Activated CD8-positive, alpha-beta memory T cell treated with anti-CD3 and anti-CD28 coated beads, Interleukin-2, amount 10 ng/mL, durations not matched to agents 7 days and 5 days (primary cell): Measurements from ENCODE around the gene WDR73. TPM values are rescaled to one million over a fixed set of nuclear protein-coding genes. Genes with fewer than 3 reads are reported as not detected.
"Not testable (repeated sequence)": the region's sequence is repeated elsewhere in the genome, so short reads cannot be mapped to it uniquely, and the experiment has no call there.

Experiments
- ATAC-seq: fragments of 150-1000 bp; cut with Tn5 transposase; one replicate; pipeline ENCODE4 v1.10.0; 2021; ENCODE audit warnings: moderate library complexity
- CTCF ChIA-PET: fragments of 350-600 bp; sonication (Branson Sonifier 250); formaldehyde crosslinking; loops from one replicate; lab custom pipeline; 2021; ENCODE audit warnings: antibody characterized with exemption; lab: Charles Lee
- DNase-seq: peaks from one replicate; pipeline ENCODE4 v3.0.0-alpha.2; 2020
- H3K27ac Mint-ChIP-seq: one replicate; pipeline ENCODE4 v1.8.0; 2021; ENCODE audit warnings: mild to moderate bottlenecking, mixed read lengths
- H3K27me3 Mint-ChIP-seq: one replicate; pipeline ENCODE4 v1.8.0; 2021; ENCODE audit warnings: mixed read lengths
- H3K36me3 Mint-ChIP-seq: one replicate; pipeline ENCODE4 v1.8.0; 2021; ENCODE audit warnings: mild to moderate bottlenecking, mixed read lengths
- H3K4me1 Mint-ChIP-seq: one replicate; pipeline ENCODE4 v1.8.0; 2021; ENCODE audit warnings: mixed read lengths
- H3K4me3 Mint-ChIP-seq: one replicate; pipeline ENCODE4 v1.8.0; 2021; ENCODE audit warnings: mild to moderate bottlenecking, moderate library complexity, mixed read lengths
- H3K9me3 Mint-ChIP-seq: one replicate; pipeline ENCODE4 v1.8.0; 2022; ENCODE audit warnings: low read depth, mixed read lengths
- total RNA-seq, 2 experiments: library from RNA; stranded (reverse); gene quantifications; one replicate each; pipeline ENCODE4 v1.2.3, GENCODE V29; 2021

WDR73 gene
- 10 to 100 TPM; 18.4 to 19.9 TPM for total RNA-seq

DNA sequence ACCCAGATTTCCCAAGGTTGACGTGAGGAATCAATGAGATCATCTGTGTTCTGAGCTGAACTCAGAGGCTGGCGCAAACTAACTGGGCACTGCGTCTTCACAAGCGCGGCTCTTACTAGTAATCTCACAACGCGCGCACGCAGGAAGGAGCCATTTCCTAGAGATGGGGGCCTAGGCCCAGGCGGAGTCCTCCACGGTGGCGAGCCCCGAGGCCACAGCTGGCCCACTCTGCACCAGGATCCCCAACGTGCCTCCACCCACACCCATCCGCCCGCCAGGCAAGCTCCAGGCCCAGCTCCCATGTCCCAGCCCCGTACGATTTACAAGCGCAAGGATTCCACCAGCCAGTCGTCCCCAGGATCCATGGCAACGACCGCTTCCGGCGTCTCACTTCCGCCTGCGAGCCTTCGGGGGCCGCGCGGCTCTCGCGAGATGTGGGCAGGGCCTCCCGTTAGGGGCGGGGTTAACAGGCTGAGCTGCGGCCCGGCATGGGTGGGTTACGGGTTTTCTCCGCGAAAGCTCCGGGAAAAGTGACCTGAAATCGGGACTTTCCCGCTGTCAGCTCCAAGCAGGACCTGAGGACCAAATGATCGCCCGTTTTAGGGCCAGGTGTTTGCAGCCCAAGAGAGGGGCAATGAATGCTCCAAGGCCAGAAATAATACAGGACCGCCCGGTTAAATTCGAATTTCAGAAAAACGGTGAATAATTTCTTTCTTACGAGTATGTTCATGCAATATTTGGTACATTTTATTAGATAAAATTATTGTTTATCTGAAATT lies at the start of gene WDR73:
TSS of gene WDR73 (minus strand) at position 374 of the 779 bp plus-strand sequence. CDS start at position 365, 9 bp downstream.
- H3K27ac Mint-ChIP-seq, result peak within 1 kb of the TSS; percentile 92
- CTCF ChIA-PET, result interaction anchor here (0.6 to 6.3 kb wide), 25 partner anchors 9 to 274 kb away, joined by 3 to 38 read pairs (median 5); partner anchors contain the start of genes SEC11A and ZNF592
- H3K36me3 Mint-ChIP-seq, result peaks cover 12% of the 10 kb centered on the region
- ATAC-seq (peak; percentile 85), DNase-seq (peak; percentile 98)
- peaks cover 46% of the 10 kb centered on the region for H3K4me1 Mint-ChIP-seq
- peak within 1 kb of the TSS; percentile 93 for H3K4me3 Mint-ChIP-seq
- H3K27me3 Mint-ChIP-seq, result no peaks in the 10 kb centered on the region
- no peaks in the 10 kb centered on the region for H3K9me3 Mint-ChIP-seq

DNA sequence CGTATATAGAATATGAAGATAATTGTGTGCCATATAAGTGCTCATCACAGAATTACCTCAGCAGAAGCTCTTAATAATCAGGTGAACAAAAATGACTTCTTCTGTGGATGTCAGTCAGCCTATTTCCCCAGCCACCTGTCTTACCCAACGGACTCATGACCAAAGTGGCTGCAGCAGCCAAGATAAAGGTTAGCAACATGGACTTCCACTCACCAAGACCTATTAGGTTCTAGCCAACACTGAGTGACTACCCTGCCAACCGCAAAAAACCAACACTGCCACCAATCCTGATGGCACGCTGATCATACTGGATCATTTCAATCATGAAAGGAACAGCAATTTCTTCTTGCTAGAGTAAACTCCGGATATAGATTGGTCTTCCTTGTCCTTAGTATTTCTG lies 49.7 kb upstream of the WDR73 start:
- ATAC-seq, result no peak
- CTCF ChIA-PET, result interaction anchor here (1.0 to 1.4 kb wide), 2 partner anchors 8 to 116 kb away, joined by 3 to 4 read pairs; no protein-coding TSS in a partner anchor
- H3K4me1 Mint-ChIP-seq, result peaks cover 33% of the 10 kb centered on the region
- no peak for DNase-seq
- H3K9me3 Mint-ChIP-seq, result no peaks in the 10 kb centered on the region
- no peak overlapping the region for H3K4me3 Mint-ChIP-seq
- H3K36me3 Mint-ChIP-seq, result peaks cover 21% of the 10 kb centered on the region
- no peak overlapping the region for H3K27ac Mint-ChIP-seq
- no peaks in the 10 kb centered on the region for H3K27me3 Mint-ChIP-seq

DNA sequence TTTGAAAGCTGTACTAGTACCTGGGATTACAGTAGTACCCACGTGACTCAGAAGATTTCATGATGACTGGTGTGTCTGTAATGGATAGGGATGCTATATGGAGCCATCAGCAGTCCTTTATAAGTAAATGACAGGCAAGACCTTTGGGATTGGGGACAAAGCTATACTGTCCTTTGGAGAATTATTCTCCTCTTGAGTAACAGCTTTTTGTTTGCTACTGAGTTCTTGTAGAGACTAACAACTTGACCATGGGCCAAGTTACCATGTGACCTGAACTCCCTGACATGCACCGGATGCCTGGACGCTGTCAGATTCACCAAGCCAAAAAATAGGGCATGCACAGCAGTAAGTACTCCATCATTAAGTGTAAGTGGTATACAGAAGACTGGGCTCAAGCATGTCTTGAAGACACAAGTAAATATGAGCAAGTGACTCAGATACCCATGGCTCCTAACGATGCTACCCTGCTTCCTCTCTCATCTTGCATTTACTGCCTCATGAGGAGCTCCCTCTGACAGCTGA lies 48.9 kb upstream of the WDR73 start:
- peaks cover 18% of the 10 kb centered on the region for H3K36me3 Mint-ChIP-seq
- H3K27ac Mint-ChIP-seq, result peak overlapping the region; percentile 20
- no peaks in the 10 kb centered on the region for H3K27me3 Mint-ChIP-seq
- CTCF ChIA-PET, result interaction anchor here (1.0 to 1.4 kb wide), 3 partner anchors 8 to 115 kb away, joined by 3 to 4 read pairs (median 3); partner anchors contain the start of gene SEC11A
- no peak overlapping the region for H3K4me3 Mint-ChIP-seq
- H3K9me3 Mint-ChIP-seq, result no peaks in the 10 kb centered on the region
- DNase-seq (no peak), ATAC-seq (no peak)
- peaks cover 36% of the 10 kb centered on the region for H3K4me1 Mint-ChIP-seq

DNA sequence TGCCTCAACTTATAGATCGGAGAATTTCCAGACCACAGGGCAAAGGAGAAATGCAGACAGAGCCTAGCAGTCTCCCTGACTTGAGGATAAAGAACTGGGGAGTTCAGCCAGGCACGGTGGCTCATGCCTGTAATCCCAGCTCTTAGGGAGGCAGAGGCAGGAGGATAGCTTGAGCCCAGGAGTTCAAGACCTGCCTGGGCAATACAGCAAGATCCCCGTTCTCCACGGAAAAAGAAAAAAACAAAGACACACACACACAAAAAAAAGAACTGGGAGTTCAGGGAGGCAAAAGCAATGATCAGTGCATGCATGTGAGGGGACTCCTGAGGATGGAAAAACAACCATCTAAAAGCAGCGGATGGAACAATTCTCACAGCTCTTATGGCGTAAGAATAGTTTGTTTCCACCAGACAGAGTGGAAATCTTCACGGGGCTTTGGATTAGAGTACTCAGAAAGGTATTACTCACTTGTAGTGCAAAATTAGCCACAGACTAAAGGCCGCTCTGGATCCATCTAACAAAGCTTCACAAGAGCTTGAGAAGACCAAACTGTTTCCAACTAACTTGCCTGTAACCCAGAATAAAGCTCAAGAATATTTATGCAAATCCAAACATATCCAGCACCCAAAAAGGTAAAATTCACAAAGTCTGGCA lies 45.6 kb upstream of the WDR73 start:
- H3K4me3 Mint-ChIP-seq, result no peak overlapping the region
- peaks cover 38% of the 10 kb centered on the region for H3K4me1 Mint-ChIP-seq
- no peak for ATAC-seq
- CTCF ChIA-PET, result interaction anchor here (0.6 to 0.7 kb wide), 2 partner anchors 23 to 32 kb away, joined by 3 read pairs; no protein-coding TSS in a partner anchor
- H3K36me3 Mint-ChIP-seq, result peaks cover 13% of the 10 kb centered on the region
- H3K27me3 Mint-ChIP-seq, result no peaks in the 10 kb centered on the region
- peak overlapping the region; percentile 49 for H3K27ac Mint-ChIP-seq
- DNase-seq, result no peak
- H3K9me3 Mint-ChIP-seq, result no peaks in the 10 kb centered on the region

DNA sequence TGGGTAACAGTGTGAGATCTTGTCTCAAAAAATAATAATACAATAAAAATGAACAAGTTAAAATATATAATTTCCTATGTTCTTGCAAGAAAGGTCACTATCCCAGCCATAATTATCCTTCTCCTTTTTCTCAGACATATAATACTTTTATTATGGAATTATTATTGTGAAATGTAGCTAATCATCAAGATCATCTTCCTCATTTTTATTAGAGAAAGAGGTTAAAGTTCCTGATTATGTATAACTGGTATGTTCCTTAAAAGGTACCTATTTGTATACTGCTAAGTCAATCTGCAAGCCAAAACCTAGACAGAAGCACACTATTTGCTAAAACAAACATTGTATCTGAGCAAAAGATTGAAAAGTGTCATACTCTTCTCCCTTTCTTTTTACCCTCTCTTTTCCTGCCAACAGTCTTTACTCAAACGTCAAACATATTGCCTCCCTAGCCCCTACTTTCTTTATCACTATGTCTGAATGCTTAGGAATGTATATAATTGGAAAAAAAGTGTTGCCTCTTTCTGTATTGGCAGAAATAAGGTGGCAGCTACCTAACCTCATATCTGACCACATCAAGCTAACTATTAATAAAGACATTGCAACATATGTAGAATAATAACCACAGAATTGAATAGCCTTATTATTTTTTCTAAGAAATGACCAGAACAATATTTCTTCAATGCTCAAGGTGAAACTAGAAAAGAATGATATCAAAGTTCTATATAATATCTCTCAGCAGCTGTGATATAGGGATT lies 43.3 kb upstream of the WDR73 start:
- Mint-ChIP-seq H3K27ac (no peak overlapping the region), H3K27me3 (no peaks in the 10 kb centered on the region), H3K9me3 (no peaks in the 10 kb centered on the region), H3K4me1 (peaks cover 30% of the 10 kb centered on the region), H3K4me3 (no peak overlapping the region), H3K36me3 (peaks cover 13% of the 10 kb centered on the region)
- CTCF ChIA-PET, result interaction anchor here (0.9 to 1.6 kb wide), 3 partner anchors 12 to 20 kb away, joined by 3 to 4 read pairs (median 3); no protein-coding TSS in a partner anchor
- no peak for DNase-seq
- no peak for ATAC-seq

DNA sequence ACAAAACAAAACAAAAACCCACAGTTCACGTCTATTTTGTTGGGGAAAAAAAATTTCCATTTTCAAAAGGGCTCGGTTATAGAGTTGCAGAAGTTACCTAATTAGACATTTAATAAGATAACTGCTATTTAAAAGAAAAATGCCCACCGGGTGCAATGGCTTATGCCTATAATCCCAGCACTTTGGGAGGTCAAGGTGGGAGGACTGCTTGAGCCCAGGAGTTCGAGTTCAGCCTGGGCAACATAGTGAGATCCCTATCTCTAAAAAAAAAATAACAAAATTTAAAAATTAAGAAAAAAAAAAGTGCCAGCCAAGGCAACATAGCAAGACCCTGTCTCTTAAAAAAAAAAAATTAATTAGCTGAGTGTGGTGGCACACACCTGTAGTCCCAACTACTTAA lies 42.7 kb upstream of the WDR73 start:
- Mint-ChIP-seq H3K4me1 (peaks cover 31% of the 10 kb centered on the region), H3K27me3 (no peaks in the 10 kb centered on the region), H3K4me3 (no peak overlapping the region), H3K9me3 (no peaks in the 10 kb centered on the region), H3K36me3 (peaks cover 18% of the 10 kb centered on the region), H3K27ac (no peak overlapping the region)
- CTCF ChIA-PET, result interaction anchor here (0.9 to 1.6 kb wide), 2 partner anchors 11 to 20 kb away, joined by 3 read pairs; no protein-coding TSS in a partner anchor
- DNase-seq (no peak), ATAC-seq (no peak)

DNA sequence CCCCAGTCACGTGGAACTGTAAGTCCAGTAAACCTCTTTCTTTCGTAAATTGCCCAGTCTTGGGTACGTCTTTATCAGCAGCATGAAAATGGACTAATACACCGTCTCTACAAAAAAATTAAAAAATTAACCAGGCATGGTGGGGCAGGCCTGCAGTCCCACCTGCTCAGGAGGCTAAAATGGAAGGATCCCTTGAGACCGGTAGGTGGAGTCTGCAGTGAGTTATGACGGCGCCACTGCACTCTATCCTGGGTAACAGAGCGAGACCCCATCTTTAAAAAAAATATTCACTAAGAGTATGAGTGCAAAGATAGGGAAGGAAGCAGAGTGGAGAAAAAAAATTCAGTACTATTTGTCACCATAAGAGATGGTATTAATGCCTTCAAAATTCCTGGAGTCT lies 36.3 kb upstream of the WDR73 start:
- Mint-ChIP-seq H3K4me3 (no peak overlapping the region), H3K36me3 (peaks cover 47% of the 10 kb centered on the region), H3K27ac (no peak overlapping the region), H3K4me1 (peaks cover 4% of the 10 kb centered on the region), H3K9me3 (no peaks in the 10 kb centered on the region), H3K27me3 (no peaks in the 10 kb centered on the region)
- no peak for DNase-seq
- no peak for ATAC-seq
- CTCF ChIA-PET, result no interaction called here

DNA sequence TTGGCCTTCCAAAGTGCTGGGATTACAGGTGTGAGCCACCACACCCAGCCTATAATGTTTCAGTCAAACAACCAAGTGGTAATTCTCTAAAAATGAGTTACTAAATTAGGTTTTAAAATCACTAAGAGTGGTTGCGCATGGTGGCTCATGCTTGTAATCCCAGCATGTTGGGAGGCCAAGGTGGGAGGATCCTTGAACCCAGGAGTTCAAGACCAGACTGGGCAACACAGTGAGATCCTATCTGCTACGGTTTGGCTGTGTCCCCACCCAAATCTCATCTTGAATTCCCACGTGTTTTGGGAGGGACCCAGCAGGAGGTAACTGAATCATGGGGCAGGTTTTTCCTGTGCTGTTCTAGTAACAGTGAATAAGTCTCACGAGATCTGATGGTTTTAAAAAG lies 35.8 kb upstream of the WDR73 start:
- Mint-ChIP-seq H3K36me3 (peaks cover 49% of the 10 kb centered on the region), H3K27me3 (no peaks in the 10 kb centered on the region), H3K4me3 (no peak overlapping the region), H3K27ac (no peak overlapping the region), H3K9me3 (no peaks in the 10 kb centered on the region), H3K4me1 (peaks cover 4% of the 10 kb centered on the region)
- ATAC-seq (no peak), DNase-seq (no peak)
- CTCF ChIA-PET, result interaction anchor here (0.7 kb wide), 1 partner anchor 604 kb away, joined by 4 read pairs; no protein-coding TSS in a partner anchor

DNA sequence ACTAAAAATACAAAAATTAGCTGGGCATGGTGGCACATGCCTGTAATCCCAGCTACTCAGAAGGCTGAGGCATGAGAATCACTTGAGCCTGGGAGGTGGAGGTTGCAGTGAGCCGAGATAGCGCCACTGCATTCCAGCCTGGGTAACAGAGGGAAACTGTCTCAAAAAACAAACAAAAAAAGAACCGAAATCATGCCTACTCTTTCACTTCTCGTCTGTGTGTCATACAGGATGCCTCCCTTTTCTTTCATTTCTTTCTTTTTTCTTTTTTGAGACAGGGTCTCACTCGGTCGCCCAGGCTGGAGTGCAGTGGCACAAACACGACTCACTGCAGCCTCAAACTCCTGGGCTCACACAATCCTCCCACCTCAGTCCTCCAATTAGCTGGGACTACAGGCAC lies 32.4 kb upstream of the WDR73 start:
- peaks cover 58% of the 10 kb centered on the region for H3K36me3 Mint-ChIP-seq
- H3K27me3 Mint-ChIP-seq, ATAC-seq, H3K9me3 Mint-ChIP-seq, DNase-seq, H3K4me3 Mint-ChIP-seq, H3K27ac Mint-ChIP-seq, H3K4me1 Mint-ChIP-seq: not testable (repeated sequence)
- CTCF ChIA-PET, result interaction anchor here (1.1 kb wide), 1 partner anchor 54 kb away, joined by 3 read pairs; no protein-coding TSS in a partner anchor

DNA sequence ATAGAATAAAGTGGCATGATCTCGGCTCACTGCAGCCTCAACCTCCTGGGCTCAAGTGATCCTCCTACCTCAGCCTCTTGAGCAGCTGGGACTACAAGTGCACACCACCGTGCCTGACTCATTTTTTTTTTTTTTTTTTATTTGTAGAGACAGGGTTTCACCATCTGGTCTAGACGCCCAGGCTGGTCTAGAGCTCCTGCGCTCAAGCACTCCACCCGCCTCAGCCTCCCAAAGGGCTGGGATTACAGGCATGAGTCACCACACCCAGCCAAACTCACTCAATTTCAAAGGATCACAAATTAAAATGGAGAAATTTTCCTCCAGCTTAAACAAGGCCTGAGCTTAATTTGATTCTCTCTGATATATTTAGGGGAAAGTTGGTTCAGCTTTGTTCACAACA lies 31.2 kb upstream of the WDR73 start:
- DNase-seq (no peak), ATAC-seq (no peak)
- H3K27me3 Mint-ChIP-seq, result no peaks in the 10 kb centered on the region
- H3K36me3 Mint-ChIP-seq, result peaks cover 56% of the 10 kb centered on the region
- H3K27ac Mint-ChIP-seq, result no peak overlapping the region
- H3K4me1 Mint-ChIP-seq, result peaks cover 5% of the 10 kb centered on the region
- H3K4me3 Mint-ChIP-seq, result no peak overlapping the region
- CTCF ChIA-PET, result interaction anchor here (0.5 to 1.4 kb wide), 5 partner anchors 10 to 133 kb away, joined by 3 to 4 read pairs (median 3); no protein-coding TSS in a partner anchor
- H3K9me3 Mint-ChIP-seq, result no peaks in the 10 kb centered on the region

DNA sequence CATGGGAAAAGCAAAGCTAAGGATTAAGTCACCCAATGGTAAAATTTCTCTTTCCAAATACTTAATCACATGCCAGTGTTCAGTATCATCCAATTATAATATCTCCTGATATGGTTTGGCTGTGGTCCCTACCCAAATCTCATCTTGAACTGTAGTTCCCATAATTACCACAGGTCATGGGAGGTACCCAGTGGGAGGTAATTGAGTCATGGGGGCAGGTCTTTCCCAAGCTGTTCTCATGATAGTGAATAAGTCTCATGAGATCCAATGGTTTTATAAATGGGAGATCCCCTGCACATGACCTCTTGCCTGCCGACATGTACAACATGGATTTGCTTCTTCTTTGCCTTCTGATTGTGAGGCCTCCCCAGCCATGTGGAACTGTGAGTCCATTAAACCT lies 30.0 kb upstream of the WDR73 start:
- H3K27me3 Mint-ChIP-seq, result no peaks in the 10 kb centered on the region
- peaks cover 5% of the 10 kb centered on the region for H3K4me1 Mint-ChIP-seq
- DNase-seq (no peak), ATAC-seq (no peak)
- no peak overlapping the region for H3K27ac Mint-ChIP-seq
- peaks cover 55% of the 10 kb centered on the region for H3K36me3 Mint-ChIP-seq
- H3K9me3 Mint-ChIP-seq, result no peaks in the 10 kb centered on the region
- H3K4me3 Mint-ChIP-seq, result no peak overlapping the region
- CTCF ChIA-PET, result interaction anchor here (1.6 kb wide), 1 partner anchor 65 kb away, joined by 4 read pairs; no protein-coding TSS in a partner anchor

DNA sequence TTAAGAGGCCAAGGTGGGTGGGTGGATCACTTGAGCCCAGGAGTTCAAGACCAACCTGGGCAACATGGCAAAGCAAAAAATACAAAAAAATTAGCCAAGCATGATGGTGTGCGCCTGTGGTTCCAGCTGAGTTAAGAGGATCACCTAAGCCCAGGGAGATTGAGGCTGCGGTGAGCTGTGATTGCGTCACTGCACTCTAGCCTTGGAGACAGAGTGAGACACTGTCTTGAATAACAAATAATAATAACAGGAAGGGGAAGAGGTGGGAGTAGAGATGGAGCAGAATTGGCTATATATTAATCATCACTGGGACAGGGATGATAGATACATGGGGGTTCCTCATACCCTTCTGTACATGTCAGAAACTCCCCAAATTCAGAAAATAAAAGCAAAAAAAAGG lies 27.7 kb upstream of the WDR73 start:
- Mint-ChIP-seq H3K27ac (no peak overlapping the region), H3K27me3 (no peaks in the 10 kb centered on the region), H3K4me1 (peaks cover 8% of the 10 kb centered on the region), H3K9me3 (no peaks in the 10 kb centered on the region), H3K4me3 (no peak overlapping the region), H3K36me3 (peaks cover 46% of the 10 kb centered on the region)
- DNase-seq (peak; percentile 52), ATAC-seq (no peak)
- CTCF ChIA-PET, result interaction anchor here (1.2 to 1.4 kb wide), 3 partner anchors 8 to 94 kb away, joined by 3 read pairs; no protein-coding TSS in a partner anchor
